Osteocyte (in vitro differentiated cells): ENCODE results near the gene NCOA6. TPM values are rescaled to one million over a fixed set of nuclear protein-coding genes. Genes with fewer than 3 reads are reported as not detected.

Source experiments
- DNase-seq: peaks from one replicate; pipeline ENCODE4 v3.0.0; 2021; ENCODE audit warnings: mixed read lengths; ENCODE audit not compliant: unreplicated experiment; ENCODE audit errors: extremely low spot score
- H3K27ac Mint-ChIP-seq: one replicate; pipeline ENCODE4 v1.8.0; 2021; ENCODE audit warnings: mild to moderate bottlenecking, mixed read lengths; ENCODE audit not compliant: unreplicated experiment
- H3K27me3 Mint-ChIP-seq: one replicate; pipeline ENCODE4 v1.8.0; 2021; ENCODE audit warnings: mixed read lengths; ENCODE audit not compliant: unreplicated experiment
- H3K36me3 Mint-ChIP-seq: one replicate; pipeline ENCODE4 v1.8.0; 2021; ENCODE audit warnings: mixed read lengths; ENCODE audit not compliant: unreplicated experiment
- H3K4me1 Mint-ChIP-seq: one replicate; pipeline ENCODE4 v1.8.0; 2021; ENCODE audit warnings: mixed read lengths; ENCODE audit not compliant: unreplicated experiment
- H3K4me3 Mint-ChIP-seq: one replicate; pipeline ENCODE4 v1.8.0; 2021; ENCODE audit warnings: mild to moderate bottlenecking, moderate library complexity, mixed read lengths; ENCODE audit not compliant: unreplicated experiment
- H3K9me3 Mint-ChIP-seq: one replicate; pipeline ENCODE4 v1.8.0; 2021; ENCODE audit warnings: mixed read lengths; ENCODE audit not compliant: unreplicated experiment
- long read RNA-seq: library from polyadenylated mRNA; unstranded; transcript quantifications from one replicate; pipeline ENCODE4 v2.0.0, GENCODE V29; 2021
- total RNA-seq: library from RNA; stranded (reverse); gene quantifications from 2 replicates; pipeline ENCODE4 v1.2.1, GENCODE V29; 2021
- TF ChIP-seq, protein P1 (sequence below): fragments of 200-600 bp; sonication (generic); IDR thresholded peaks from 2 replicates; pipeline ENCODE4 v1.5.0; 2021; ENCODE audit warnings: antibody characterized with exemption, mild to moderate bottlenecking, moderate library complexity

NCOA6 gene
- 33.4 and 33.9 TPM in 2 replicates for total RNA-seq
- long read RNA-seq, partial matches to known transcripts: 14 of 26 reads
- long read RNA-seq, other reads (novel, unspliced or antisense): 12 of 26 reads

DNA sequence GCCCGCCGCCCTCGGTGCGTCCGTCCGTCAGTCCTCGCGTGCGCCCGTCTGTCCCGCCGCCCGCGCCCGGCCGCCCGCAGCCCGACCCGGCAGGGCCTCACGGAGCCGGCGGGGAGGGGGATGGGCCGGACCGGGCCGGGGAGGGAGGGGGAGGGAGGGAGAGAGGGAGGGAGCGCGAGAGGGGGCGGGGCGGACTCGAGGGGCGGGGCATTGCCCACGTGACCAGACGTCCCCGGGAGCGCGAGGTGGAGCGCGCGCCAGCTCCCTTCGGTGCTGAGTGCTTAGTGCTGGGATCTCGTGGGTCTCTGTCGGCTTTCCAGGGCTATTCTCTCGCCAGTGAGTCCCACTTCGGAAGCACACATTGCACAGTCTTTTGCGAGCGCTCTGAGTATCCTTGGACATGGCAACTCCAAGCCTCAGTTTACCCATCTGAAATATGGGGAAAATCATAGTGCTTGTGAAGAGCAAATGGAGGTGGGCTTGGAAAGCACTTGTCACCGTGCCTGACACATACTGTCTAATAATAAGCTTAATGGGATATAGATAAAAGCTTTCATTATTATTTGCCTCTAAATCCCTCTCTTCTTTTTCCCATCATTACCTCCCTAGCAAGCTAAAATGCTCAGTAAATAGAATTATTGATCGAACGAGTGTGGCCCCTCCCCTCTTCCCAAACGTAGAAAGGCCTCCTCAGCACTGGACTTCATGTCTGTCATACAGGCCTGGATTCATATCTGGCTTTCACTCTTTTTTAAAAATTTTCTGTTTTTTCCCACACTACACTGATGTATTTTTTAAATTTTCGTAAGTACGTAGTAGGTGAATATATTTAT lies at the start of gene NCOA6:
NCOA6 (minus strand) TSS at position 122 of the 833 bp plus-strand sequence. CDS start 43,296 bp downstream, outside the sequence.
- DNase-seq: peak; percentile 91
- Mint-ChIP-seq H3K9me3 (no peaks in the 10 kb centered on the region), H3K27me3 (peaks cover 14% of the 10 kb centered on the region), H3K27ac (peak within 1 kb of the TSS; percentile 90), H3K4me3 (peak within 1 kb of the TSS; percentile 98), H3K4me1 (peaks cover 30% of the 10 kb centered on the region), H3K36me3 (no peaks in the 10 kb centered on the region)
- TF ChIP-seq, protein P1, sequence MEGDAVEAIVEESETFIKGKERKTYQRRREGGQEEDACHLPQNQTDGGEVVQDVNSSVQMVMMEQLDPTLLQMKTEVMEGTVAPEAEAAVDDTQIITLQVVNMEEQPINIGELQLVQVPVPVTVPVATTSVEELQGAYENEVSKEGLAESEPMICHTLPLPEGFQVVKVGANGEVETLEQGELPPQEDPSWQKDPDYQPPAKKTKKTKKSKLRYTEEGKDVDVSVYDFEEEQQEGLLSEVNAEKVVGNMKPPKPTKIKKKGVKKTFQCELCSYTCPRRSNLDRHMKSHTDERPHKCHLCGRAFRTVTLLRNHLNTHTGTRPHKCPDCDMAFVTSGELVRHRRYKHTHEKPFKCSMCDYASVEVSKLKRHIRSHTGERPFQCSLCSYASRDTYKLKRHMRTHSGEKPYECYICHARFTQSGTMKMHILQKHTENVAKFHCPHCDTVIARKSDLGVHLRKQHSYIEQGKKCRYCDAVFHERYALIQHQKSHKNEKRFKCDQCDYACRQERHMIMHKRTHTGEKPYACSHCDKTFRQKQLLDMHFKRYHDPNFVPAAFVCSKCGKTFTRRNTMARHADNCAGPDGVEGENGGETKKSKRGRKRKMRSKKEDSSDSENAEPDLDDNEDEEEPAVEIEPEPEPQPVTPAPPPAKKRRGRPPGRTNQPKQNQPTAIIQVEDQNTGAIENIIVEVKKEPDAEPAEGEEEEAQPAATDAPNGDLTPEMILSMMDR: no peak

DNA sequence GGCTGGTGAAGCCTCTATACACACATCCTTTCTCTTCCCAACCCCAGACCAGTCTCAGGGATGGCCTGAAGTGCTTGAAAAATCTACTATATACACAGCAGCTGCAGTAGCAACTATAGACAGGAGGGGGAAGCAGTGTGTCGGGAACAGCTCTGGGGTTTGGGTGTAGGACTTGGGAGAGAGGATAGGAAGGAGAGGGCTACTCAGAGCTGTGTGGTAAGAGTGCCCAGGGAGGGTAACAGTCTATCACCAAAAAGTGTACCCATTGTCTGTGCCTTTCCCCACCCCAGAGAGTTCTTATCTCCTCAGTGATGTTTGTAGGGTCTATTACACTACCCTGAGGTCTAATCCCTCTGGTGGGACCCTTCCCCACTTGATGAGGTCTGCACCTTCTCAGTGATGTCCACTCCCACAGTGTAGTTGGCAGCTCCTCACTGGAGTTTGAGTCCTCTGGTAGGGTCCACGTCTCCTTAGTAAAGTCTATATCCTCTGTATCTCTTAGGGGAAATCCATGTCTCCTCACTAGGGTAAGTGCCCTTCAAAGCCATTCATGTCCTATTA lies 48.7 kb upstream of the NCOA6 start:
- Mint-ChIP-seq H3K27ac (peak overlapping the region; percentile 44), H3K4me1 (peaks cover 43% of the 10 kb centered on the region), H3K9me3 (no peaks in the 10 kb centered on the region), H3K36me3 (no peaks in the 10 kb centered on the region), H3K4me3 (peak overlapping the region; percentile 84), H3K27me3 (no peaks in the 10 kb centered on the region)
- TF ChIP-seq, protein P1: peak; percentile 87
- DNase-seq: peak; percentile 91

DNA sequence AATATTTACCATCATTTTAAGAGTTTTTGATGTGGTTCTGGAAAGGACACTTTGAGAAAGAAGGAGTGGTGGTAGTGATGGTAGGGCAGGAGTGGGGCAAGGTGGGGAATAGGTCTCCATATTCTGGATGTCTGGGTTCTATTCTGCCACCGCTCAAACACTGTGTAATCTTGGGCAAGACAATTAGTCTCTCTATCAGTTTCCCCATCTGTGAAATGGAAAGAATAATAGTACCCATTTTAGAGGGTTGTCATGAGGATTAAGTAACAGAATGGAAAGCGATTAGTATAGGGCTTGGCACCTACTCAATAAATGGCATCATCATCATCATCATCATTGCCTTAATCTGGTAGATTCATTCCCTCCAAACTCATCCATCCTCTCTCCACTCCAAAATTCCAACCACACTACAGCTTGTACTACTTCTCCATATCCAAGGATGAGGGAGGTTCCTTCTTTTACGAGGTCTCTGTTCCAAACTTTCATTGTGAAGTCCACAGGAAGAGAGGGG lies 48.2 kb upstream of the NCOA6 start:
- H3K27me3 Mint-ChIP-seq: no peaks in the 10 kb centered on the region
- H3K4me1 Mint-ChIP-seq: peaks cover 42% of the 10 kb centered on the region
- no peak overlapping the region for H3K27ac Mint-ChIP-seq
- TF ChIP-seq, protein P1: no peak
- DNase-seq: no peak
- H3K9me3 Mint-ChIP-seq: no peaks in the 10 kb centered on the region
- peak overlapping the region; percentile 84 for H3K4me3 Mint-ChIP-seq
- no peaks in the 10 kb centered on the region for H3K36me3 Mint-ChIP-seq

DNA sequence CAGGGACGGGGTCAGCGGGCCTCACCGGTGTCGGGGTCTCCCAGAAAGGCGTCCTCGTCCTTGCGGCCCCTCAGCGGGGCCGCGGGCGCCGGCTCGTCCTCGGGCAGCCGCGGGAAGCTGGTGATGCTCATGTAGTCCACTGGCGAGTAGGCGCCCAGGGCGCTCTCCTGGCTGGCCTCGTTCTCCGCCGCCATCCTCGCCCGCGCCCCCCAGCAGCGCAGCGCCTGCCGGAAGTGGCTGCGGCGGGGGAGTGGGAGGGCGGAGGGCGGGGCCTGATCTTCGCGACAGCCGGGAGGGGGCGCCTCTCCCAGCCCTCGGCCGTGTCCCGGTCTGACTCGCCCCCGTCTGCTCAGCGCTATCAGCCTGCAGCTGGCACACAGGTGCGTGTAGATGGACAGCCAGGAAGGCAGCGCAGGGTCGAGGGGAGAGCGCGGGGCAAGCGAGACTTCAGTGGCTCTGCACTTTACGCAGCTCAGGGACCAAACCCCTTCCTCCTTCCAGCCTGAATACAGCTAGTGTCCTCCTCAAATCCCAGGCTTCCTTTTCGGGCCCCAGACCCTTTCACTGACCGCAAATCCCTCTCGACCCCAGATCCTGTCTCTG lies 47.3 kb upstream of the NCOA6 start, which contains the start of gene GGT7:
GGT7 (minus strand) TSS at position 235 of the 603 bp plus-strand sequence; CDS start at position 194, 41 bp downstream.
- Mint-ChIP-seq H3K27me3 (no peaks in the 10 kb centered on the region), H3K4me1 (peaks cover 41% of the 10 kb centered on the region), H3K27ac (peak within 1 kb of the TSS; percentile 67), H3K4me3 (peak within 1 kb of the TSS; percentile 84), H3K36me3 (no peaks in the 10 kb centered on the region), H3K9me3 (no peaks in the 10 kb centered on the region)
- DNase-seq: peak; percentile 93
- TF ChIP-seq, protein P1: peak; percentile 86
